NCI-H2227 treated with DMSO at 0.1 percent for 48 hours (cell line): Measurements from ENCODE around the gene SPDEF.

ENCODE experiments used
- DNase-seq: peaks from one replicate; lab custom pipeline; 2025; lab: John Stamatoyannopoulos, UW

The SPDEF gene

DNA sequence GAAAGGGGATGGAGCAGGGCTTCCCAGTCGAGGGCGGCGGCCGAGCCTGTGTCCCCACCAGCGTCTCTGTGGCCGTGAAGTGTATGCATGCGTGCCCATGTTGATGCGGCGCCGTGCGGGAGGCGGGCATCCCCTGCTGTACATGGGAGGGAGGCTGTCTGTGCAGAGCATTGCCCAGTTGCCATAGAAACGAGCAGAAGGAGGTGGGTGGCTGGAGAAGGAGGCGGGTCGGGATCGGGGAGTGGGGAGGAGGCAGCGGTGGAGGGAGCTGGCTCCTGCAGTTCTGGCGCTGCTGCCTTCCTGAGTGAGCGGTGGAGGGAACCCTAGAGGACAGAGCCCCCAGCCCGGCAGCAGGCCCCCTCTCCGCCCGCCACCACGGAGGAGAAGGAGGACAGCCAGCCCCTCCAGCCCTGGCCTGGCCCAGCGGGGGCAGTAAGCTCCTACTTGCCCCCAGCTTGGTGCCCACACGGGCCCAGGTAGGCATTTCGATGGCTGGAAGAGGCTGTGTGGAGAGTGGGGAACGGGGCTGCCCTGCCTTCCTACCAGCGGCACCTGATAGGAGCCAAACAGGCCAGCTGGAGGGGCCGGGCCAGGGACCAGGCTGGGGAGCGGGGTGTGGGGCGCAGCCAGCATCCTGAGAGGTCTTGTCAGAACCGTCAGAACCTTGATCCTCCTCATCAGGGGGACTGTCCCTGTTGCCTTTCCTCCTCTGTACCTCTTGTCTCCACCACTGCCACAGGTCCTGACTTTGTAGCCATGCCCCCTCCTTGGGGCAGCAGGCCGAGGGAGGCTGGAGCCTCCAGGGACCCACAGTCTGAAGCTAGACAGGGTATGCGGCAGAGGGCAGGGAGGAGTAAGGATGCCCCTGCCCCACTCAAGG lies 41.3 kb downstream of the SPDEF start:
- DNase-seq, result peak; percentile 93

DNA sequence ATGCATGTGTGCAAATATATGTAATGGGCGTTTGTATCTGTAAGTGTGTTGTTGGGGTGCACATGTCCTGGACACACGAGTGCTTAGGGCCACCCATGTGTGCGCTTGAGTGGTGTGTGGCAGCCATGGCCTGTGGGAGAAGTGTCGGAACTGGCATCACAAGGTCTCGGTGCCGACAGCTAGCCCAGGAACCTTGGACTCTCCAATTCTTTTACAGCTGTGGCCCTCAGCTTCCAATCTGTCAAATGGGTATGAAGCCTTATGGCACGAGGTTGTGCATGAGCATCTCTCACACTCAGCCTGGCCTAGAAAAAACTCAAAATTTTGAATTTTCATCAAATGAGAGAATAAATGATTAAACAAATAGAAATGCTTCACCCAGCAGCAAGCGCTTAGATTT lies 42.0 kb downstream of the SPDEF start:
- no peak for DNase-seq

DNA sequence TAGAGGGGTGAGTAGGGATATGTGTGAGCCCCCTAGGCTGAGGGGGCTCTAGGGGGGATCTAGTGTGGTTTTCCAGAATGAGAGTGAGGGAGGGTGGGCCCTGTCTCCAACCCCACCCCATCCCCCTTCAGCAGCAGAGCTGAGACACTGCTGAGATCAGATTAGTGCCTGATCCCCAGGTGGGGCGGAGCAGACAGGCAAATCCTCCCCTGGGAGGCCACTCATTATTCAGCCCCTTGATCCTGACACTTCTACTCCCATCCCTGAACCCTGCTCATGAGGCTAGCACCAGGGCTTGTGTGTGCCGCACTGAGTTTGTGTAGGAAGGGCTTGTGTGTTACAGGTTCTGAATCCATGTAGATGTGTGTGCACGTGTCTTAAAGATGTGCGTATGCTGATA lies 42.5 kb downstream of the SPDEF start:
- DNase-seq, result peak; percentile 20

DNA sequence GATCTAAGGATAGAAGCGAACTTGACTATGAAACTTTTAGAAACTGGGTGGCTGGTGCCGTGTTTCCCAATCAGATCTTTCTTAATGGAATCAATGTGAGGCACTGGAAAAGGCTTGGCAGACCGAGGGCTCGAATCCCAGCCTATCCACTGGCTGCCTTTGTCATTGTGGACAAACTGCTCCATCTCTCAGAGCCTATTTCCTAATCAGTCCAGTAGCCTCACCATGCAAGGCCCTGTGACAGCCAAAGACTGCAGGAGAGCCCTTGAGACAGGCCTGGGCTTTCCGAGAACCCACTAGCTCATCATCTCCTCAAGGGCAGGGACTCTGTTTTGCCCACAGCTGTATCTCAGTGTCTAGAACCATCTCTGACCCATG lies 43.4 kb downstream of the SPDEF start:
- no peak for DNase-seq

DNA sequence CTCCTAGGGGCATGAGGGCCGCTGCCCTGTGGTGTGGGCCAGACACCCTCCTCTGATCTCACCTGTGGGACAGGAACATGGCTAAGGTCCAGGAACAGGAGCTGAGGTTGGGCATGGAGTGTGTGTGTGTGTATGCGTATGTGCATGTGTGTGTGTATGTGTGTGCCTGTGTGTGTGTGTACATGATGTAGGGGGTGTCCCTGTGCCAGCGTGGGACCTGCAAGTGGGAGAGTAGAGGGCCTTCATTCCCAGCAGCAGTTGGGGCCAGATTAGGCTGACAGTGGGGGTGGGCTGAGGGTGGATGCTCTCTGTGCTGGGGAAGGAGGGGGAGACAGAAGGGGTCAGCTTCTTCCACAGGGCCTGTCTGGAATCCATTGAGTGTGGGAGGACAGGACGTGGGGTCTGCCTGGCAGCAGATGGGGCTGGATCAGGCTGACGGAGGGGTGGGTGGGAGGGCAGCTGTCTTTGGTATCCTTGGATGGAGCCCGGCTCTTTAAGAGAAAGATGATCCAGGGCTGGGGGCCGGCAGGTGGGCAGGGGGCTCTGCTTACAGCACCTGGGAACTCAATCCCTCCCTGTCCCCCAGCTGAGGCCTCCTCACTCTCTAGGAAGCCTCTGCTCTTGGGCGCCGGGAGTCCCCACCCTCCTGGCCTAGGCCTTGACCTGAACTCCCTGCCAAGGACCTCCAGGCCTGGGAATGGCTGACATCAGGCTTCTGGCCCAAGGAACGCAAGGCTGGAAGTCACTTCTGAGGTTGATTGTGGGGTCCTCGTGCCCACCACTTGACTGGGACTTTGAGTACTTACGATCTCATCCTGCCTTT lies 44.0 kb downstream of the SPDEF start:
- DNase-seq, result no peak

DNA sequence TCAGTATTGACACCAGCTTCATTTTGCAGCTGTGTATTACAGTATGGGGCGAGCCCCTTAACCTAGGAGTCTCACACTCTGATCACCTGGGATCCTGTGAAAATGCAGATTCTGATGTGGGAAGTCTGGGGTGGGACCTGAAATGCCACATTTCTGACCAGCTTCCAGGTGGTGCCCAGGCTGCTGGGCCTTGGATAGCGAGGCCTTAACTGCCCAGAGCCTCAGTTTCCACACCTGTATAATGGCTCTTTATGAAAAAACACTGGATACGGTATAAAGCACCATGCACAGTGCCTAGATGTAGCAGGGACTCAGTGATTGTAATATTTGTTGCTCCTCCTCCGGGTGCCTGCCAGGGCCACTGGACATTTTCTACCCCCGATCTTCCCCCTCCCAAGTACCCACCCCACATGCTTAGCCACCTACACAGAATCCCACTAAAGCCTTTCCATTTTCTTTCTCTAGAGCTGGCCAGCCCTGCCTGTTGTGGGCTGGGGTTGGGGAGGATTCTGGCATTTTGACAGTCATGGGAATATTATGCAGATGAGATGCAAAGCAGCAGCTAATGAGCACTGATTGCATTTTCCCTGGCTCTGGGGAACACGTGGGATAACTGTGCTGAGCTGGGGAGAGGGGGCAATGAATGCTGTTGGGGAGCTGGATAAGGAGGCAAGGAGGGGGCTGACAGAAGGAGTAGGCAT lies 44.8 kb downstream of the SPDEF start:
- DNase-seq, result no peak

DNA sequence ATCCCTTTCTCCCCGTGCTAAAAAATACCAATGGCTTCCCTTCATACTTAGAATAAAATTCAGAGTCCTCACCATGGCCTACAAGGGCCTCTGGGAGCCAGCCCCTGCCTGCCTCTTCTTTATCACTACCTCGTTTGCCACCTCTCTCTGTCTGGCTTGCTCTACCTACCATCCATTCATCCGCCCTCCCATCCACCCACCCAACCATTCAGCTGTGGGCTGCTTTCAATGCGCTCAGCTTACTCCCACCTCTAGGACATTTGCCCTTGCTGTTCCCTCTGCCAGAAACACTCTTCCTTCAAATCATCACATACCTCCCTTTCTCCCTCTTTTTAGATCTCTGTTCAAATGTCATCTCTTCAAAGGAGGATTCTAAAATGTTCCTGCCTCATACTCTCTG lies 45.8 kb downstream of the SPDEF start:
- no peak for DNase-seq

DNA sequence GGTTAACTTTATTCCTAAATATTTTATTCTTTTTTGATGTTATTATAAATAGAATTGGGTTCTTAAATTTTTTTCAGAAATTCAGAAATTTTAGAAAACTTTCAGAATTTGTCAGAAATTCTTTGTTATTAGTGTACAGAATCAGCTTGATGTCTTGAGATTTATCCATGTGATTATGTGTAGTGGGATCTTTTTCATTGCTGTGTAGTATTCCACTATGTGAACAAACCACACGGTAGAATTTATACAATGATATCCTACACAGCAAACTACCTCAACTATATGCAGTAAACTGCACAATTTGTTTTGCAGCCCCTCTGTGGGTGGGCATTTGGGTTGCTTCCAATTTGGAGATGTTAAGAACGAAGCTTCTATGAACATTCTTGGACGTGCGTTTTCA lies 46.3 kb downstream of the SPDEF start:
- DNase-seq, result no peak

DNA sequence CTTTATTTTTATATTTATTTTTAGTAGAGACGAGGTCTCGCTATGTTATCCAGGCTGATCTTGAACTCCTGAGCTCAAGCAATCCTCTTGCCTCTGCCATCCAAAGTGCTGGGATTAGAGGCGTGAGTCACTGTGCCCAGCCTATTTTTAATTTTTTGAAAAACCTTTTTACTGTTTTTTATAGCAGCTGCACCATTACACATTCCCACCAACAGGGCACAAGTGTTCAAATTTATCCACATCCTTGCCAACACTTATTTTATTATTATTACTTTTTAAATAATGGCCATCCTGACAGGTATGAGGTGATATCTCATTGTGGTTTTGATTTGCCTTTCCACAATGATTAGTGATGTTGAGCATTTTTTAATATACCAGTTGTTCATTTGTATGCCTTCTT lies 47.7 kb downstream of the SPDEF start:
- no peak for DNase-seq

DNA sequence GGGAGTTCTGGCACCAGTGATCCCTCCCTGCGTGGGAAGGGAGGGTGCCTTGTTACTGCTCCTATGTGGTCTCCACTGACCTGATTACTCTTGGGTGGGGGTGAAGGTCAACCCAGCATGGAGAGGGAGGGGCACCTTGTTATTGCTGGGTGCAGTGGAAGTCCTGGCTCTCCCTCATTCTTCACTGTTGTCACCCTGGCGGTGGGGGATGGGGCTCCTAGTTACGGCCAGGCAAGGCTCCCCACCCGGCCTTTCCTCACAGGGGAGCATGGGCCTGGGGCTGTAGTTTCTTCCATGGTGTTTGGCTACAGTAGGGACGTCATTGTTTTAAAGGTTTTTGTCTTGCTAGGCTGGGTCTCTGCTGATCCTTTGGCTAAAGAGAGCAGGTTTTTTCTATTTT lies 49.4 kb downstream of the SPDEF start:
- no peak for DNase-seq

DNA sequence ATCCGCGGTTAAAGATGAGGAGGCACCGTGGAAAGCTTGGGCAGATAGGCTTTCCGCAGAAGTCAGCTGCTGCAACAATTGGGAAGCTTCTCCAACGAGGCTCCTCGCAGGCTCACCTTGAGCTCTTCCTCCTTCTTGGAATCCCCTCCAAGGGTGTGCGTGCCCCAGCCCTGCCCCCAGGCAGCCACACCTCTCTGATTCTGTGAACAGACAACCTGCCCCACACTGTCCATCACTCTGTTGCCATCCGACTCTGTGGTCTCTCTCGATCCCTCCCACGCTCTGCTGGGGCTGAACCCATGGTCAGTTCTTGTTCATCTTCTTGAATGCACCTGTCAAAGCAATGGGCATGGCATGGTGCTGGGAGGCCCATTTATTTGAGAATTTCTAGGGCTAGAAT lies 58.7 kb downstream of the SPDEF start:
- no peak for DNase-seq

DNA sequence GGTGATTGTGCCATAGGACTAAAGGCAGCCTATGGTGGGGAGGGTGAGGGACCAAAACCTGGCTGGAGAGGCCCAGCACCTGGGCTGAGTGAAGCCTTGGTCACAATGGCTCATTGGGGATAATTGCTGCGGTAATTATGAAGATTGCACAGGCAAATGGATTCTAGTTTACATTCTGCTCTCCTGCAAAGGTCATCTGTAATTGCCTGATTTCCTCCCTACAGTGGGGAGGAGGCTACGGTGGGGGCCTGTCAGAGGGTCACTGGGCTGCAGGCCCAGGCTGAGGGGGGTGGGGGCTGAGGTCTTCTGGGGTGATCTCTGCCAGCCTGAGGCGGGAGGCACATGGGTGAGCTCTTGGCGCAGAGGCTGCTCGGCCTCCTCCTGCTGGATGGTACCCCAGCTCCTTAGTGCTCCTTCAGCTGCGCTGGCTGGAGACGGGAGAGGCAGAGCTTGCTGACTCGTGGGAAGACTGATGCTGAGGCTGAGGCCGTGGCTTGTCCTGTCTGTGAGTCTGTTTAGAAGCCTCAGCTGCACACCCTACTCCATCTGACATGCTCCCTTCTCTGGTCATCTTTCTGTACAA lies 59.9 kb downstream of the SPDEF start:
- peak; percentile 22 for DNase-seq

DNA sequence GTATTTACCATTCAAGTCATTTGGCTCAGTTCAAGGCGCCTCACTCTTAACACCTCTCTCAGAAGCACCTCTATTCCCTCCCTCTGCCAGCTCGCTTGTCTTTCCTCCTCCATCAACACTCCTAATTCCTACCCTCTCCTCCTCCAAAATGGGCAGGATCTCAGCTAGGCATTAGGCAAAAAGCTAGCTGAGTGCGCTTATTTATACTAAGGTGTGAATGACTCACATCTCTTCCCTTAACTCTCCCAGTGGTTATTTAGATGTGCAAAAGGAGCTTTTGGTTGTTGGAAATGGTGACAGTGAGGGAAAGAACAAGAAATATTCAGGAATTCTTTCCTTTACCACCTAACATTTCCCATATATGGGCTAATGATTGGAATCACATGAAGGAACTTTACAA lies 61.2 kb downstream of the SPDEF start:
- no peak for DNase-seq

DNA sequence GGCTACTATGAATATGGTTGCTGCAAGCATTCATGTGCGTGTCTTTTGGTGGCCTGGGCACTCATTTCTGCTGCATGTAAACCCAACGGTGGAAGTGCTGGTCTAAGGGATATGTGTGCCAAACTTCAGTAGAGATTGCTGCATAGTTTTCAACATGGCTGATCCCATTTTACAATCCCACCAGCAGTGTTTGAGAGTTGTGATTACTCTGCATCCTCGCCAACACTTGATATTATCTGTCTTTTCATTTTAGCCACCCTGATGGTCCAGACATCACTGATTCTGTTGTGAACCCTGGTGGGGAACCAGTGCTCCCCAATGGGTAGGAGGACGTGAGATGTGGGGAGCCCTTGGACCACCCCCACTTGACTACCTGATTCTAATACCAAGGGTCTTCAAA lies 62.8 kb downstream of the SPDEF start:
- DNase-seq, result no peak

DNA sequence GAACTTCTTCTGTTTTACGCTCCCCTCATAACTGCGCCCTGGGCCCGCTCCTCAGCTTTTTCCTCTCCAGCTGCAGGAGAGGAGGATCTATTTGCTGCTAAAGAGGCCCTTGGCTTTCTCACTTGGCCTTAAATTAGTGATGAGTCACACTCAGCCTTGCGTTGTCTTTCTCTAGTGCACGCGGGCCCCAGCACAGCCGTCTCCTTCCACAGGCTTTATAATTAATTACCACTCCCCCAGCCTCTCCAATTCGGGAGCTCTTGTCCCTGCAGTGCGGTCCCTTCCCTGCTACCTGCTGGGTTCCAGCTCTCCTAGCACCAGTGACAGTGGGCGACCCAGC lies 65.1 kb downstream of the SPDEF start:
- peak; percentile 84 for DNase-seq

DNA sequence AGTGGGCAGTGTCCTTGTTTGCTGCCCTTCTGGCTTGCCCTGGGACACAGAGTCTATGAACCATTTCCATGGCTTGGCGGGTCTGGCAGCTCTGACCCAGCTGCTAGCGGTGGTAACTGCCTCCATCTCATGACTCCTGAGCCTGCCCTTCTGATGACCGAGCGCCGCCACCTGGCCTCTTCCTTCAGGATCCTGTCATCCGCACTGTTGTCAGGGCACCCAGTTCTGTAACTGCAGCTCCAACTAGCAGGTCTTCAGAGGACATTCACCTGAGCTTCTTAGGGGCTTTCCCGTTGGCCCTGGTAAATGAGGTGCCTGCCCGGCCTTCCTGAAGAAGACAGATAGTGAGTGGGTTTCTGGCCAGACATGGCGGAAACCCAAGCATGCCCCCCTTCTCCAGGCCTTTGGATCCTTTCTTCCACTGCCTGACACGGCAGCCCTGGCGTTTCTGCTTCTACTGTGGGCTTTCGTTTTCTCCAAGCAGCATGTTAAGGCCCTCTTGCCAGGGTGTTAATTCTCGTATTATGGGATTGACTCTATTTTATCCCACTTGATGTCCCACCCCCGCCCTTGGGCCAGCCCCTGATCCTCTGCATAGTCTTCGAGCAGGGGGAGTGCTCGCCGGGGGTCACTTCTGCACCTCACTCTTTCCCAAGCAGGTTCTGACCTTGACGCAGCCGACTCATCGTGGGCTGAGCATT lies 65.6 kb downstream of the SPDEF start:
- peak; percentile 47 for DNase-seq

DNA sequence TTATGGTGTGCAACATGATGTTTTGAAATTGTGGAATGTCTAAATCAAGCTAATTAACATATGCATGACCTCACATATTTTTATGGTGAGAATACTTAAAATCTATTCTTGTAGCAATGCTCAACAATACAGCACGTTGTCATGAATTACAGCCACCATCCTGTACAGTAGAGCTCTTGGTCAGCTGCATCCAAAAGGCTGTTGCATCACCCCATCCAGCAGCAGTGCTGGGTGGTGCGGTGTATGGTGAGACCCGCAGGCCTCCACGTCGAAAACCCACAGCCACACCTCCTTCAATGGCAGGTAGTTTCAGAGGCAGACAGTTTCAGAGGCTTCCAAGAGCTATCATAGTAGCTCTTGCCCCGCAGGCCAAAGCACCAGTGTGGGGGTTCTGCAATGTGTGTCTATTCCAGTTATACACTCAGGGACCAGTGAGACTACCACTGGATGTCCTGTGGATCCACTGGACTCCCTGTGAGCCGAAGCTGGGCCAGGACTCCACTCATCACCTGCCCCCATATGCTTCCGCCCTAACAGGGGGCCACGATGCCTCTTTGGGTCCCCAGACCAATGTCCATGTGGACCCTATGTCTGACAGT lies 66.8 kb downstream of the SPDEF start:
- DNase-seq, result no peak
